Memory B cell (primary cell): ENCODE measurements around the gene LINS1.
A peak's percentile ranks its signal among the peaks of the same experiment; 100 is the strongest.

Source experiments
- ATAC-seq: fragments of 150-1000 bp; cut with Tn5 transposase; 2 replicates; pipeline ENCODE4 v1.10.0; 2021; ENCODE audit warnings: low read depth, mild to moderate bottlenecking, moderate library complexity
- DNase-seq, 2 donors: peaks; one replicate each; pipeline ENCODE4 v3.0.0; 2022; ENCODE audit warnings: low spot score in 2 of 2
- H3K27ac Mint-ChIP-seq: one replicate; pipeline ENCODE4 v1.8.0; 2022; ENCODE audit warnings: mild to moderate bottlenecking, moderate library complexity, mixed read lengths
- H3K27me3 Mint-ChIP-seq: one replicate; pipeline ENCODE4 v1.8.0; 2022; ENCODE audit warnings: mixed read lengths
- H3K36me3 Mint-ChIP-seq: one replicate; pipeline ENCODE4 v1.8.0; 2022; ENCODE audit warnings: mild to moderate bottlenecking, mixed read lengths
- H3K4me1 Mint-ChIP-seq: one replicate; pipeline ENCODE4 v1.8.0; 2022; ENCODE audit warnings: mixed read lengths
- H3K4me3 Mint-ChIP-seq: one replicate; pipeline ENCODE4 v1.8.0; 2022; ENCODE audit warnings: mild to moderate bottlenecking, moderate library complexity, mixed read lengths
- H3K9me3 Mint-ChIP-seq: one replicate; pipeline ENCODE4 v1.8.0; 2022; ENCODE audit warnings: mixed read lengths

LINS1 gene

DNA sequence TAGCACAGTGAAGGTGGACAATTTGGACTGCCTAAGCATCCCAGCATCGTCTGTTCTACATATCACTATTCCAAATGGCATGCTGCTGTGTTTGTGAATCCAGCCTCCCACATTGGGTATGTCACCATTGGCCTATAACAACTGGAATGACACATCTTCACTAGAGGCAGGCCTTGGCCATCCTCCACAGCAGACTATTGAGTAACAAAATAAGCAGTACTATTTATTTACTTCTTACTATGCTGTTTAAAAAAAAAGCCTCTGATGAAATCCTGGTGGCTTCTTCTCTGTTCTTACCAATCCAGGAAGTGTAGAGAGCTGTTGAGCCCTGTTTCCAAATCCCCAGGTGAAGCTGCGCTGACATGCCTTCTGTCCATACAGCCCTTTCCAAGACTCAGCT, 42.7 kb downstream of the LINS1 start:
- Mint-ChIP-seq H3K9me3 (no peaks in the 10 kb centered on the region), H3K36me3 (peaks cover 20% of the 10 kb centered on the region), H3K4me3 (no peak overlapping the region), H3K27ac (no peak overlapping the region), H3K4me1 (no peaks in the 10 kb centered on the region), H3K27me3 (no peaks in the 10 kb centered on the region)
- DNase-seq = no peak
- ATAC-seq = no peak

DNA sequence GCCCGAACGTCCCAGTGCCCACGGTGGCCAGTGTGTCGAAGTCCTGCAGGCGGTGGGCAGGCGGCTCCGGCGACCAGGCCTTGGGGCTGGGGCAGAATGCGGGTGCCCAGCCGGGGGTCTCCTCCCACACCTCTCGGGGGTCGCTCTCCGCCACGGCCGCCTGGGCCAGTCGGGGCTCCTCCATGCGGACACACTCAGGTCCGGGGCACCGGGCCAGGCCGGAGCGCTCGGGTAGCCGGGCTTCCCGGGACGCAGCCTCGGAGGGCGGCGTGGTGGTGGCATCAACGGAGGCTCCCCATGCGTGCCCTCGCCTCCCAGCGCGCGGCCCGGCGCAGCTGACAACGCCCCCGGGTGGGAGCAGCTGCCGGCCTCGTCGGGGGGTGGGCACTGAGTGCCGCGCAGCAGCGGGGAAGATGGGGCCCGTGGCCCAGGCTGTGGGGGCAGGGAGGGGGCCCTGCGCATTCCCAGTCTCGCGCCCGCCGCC, 43.2 kb downstream of the LINS1 start:
- Mint-ChIP-seq H3K27ac (no peak overlapping the region), H3K27me3 (no peaks in the 10 kb centered on the region), H3K36me3 (peaks cover 23% of the 10 kb centered on the region), H3K4me1 (no peaks in the 10 kb centered on the region), H3K4me3 (no peak overlapping the region), H3K9me3 (no peaks in the 10 kb centered on the region)
- ATAC-seq (no peak), DNase-seq (no peak)

DNA sequence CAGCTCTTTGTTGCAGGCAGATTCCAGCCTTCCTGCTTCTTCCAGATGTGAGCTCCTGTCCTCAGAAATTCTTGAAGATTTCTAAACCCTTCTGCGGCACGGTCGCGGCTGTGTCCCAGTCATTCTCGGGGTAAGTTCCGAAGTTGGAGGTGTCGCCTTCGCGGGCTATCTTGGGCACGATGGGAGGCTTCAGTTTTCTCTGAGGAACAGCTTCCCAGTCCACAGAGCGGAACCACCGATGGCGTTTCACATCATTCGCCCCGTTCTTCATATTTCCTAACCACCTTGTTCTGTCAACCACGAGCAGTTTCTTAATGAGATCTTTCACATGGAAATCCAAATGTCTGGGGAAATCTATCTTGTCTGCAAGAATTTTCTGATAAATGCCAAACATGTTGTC, 48.5 kb downstream of the LINS1 start:
- ATAC-seq (no peak), DNase-seq (no peak)
- Mint-ChIP-seq H3K9me3 (no peaks in the 10 kb centered on the region), H3K27me3 (no peaks in the 10 kb centered on the region), H3K4me1 (no peaks in the 10 kb centered on the region), H3K4me3 (no peak overlapping the region), H3K27ac (no peak overlapping the region), H3K36me3 (peaks cover 11% of the 10 kb centered on the region)

DNA sequence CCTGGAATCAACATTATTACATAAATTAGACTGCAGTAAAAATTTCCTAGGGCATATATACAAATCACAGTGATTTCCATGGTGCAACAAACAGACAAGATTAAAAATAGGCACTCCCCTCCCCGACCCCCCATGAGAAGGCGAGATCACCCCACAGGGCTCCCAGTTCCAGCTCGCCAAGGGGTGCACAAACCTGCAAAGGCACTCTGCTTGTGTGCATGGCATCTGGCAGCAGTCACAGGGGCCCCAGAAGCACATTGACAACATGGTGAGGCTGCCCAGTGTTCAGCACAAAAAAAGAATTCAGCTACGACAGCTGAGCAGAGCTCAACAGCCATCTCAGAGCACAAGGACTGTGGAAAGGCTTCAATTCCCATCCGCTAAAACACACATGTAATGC, 54.0 kb downstream of the LINS1 start:
- DNase-seq (no peak), ATAC-seq (no peak)
- H3K9me3 Mint-ChIP-seq = no peaks in the 10 kb centered on the region
- H3K27ac Mint-ChIP-seq = no peak overlapping the region
- H3K27me3 Mint-ChIP-seq = no peaks in the 10 kb centered on the region
- no peak overlapping the region for H3K4me3 Mint-ChIP-seq
- H3K36me3 Mint-ChIP-seq = peaks cover under 1% of the 10 kb centered on the region
- no peaks in the 10 kb centered on the region for H3K4me1 Mint-ChIP-seq

DNA sequence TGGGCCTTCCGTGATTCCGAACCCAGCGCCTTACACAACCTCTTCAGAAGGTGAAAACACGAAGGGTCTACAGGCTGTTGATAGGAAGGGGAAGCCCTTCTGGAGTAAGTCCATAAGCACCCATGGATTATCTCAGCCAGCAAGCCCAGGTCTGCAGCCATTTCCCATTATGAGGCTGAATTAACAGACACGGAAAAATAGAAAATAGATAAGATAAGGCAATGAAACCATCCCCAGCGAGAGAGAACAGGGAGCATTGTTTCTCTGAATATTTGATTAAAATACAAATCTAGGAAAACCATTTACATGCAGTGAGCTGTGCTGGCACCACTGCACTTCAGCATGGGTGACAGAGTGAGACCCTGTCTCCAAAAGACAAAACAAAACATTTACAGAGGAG, 57.0 kb downstream of the LINS1 start:
- Mint-ChIP-seq H3K27ac (no peak overlapping the region), H3K9me3 (no peaks in the 10 kb centered on the region), H3K4me1 (no peaks in the 10 kb centered on the region), H3K36me3 (no peaks in the 10 kb centered on the region), H3K4me3 (no peak overlapping the region), H3K27me3 (no peaks in the 10 kb centered on the region)
- no peak for DNase-seq
- ATAC-seq = no peak

DNA sequence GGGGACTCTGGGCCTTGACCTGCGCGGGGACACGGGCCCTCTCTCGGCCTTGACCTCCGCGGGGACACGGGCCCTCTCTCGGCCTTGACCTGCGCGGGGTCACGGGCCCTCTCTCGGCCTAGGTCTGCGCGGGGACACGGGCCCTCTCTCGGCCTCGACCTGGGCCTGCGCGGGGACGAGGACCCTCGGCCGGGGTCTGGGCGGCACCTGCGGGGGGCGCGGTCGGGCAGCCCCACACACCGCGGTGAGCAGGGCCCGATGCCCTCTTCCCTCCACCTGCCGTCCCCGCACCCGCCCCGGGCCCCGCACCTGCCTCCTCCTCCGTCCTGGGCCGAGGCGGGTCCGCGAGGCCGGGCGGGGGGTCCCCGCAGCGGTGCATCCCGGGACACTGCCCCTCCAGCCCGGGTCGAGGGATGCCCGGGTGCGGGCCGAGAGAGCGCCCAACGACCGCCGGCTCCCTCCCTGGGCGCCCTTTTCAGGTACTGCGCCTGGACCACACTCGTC, 57.6 kb downstream of the LINS1 start:
- ATAC-seq = no peak

DNA sequence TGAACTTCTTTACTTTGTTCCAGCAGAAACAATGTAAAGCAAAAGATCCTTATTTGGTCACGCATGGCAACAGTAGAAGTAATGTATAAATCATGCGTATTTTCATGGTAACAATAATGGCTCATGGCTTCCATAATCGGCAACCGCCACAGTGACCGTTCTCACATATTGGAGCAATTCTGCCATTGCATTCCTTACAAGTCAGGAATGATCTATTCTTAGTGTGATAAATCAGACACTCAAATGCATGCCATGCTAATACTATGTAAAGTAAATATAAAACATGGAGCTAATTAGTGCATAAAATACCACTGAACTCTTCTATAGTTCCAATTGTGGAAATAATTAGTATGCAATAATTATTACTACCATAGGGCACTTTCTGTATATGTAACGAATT, 59.7 kb downstream of the LINS1 start:
- no peaks in the 10 kb centered on the region for H3K27me3 Mint-ChIP-seq
- no peak for DNase-seq
- no peak overlapping the region for H3K27ac Mint-ChIP-seq
- no peak overlapping the region for H3K4me3 Mint-ChIP-seq
- peaks cover 10% of the 10 kb centered on the region for H3K36me3 Mint-ChIP-seq
- ATAC-seq = no peak
- no peaks in the 10 kb centered on the region for H3K9me3 Mint-ChIP-seq
- peaks cover 5% of the 10 kb centered on the region for H3K4me1 Mint-ChIP-seq

More for the DNA sequence above, 57.6 kb downstream of the LINS1 start:
- H3K36me3 Mint-ChIP-seq = no peaks in the 10 kb centered on the region
- no peaks in the 10 kb centered on the region for H3K4me1 Mint-ChIP-seq
- no peak for DNase-seq
- no peak overlapping the region for H3K4me3 Mint-ChIP-seq
- no peaks in the 10 kb centered on the region for H3K9me3 Mint-ChIP-seq
- H3K27ac Mint-ChIP-seq = no peak overlapping the region
- H3K27me3 Mint-ChIP-seq = no peaks in the 10 kb centered on the region

DNA sequence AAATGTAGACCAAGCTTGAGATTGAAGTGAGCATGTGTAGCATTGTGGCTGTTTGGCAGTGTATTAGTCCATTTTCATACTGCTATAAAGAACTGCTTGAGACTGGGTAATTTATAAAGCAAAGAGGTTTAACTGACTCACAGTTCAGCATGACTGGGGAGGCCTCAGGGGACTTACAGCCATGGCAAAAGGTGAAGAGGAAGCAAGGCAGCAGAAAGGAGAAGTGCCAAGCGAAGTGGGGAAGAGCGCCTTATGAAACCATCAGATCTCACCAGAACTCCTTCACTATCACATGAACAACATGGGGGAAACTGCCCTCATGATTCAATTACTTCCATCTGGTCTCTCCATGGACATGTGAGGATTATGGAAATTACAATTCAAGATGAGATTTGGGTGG, 64.7 kb downstream of the LINS1 start:
- no peaks in the 10 kb centered on the region for H3K9me3 Mint-ChIP-seq
- no peak overlapping the region for H3K4me3 Mint-ChIP-seq
- peak overlapping the region; percentile 10 for H3K27ac Mint-ChIP-seq
- ATAC-seq = peak; percentile 100
- peaks cover 5% of the 10 kb centered on the region for H3K27me3 Mint-ChIP-seq
- peak; percentile 23 to 44 for DNase-seq
- peaks cover 13% of the 10 kb centered on the region for H3K4me1 Mint-ChIP-seq
- peaks cover 11% of the 10 kb centered on the region for H3K36me3 Mint-ChIP-seq

DNA sequence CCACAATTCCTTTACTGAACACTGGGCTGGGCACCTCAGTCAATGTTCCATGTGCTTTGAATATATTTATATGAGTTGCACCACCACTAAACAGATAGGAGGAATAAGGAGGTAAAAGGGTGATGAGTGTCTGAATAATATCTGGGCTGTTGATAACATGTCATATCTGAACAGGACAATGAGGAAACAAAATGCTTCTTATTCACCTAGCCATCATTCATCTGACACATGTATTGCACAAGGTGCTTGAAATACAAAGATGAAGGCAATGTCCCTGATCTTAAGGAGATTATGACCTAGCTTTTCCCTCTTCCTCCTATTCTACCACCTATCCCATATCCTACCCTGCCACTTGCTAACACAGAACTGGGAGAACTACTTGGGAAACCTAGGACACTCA, 65.3 kb downstream of the LINS1 start:
- no peak overlapping the region for H3K4me3 Mint-ChIP-seq
- H3K9me3 Mint-ChIP-seq = no peaks in the 10 kb centered on the region
- no peak overlapping the region for H3K27ac Mint-ChIP-seq
- peaks cover 13% of the 10 kb centered on the region for H3K4me1 Mint-ChIP-seq
- peaks cover 5% of the 10 kb centered on the region for H3K27me3 Mint-ChIP-seq
- peaks cover 11% of the 10 kb centered on the region for H3K36me3 Mint-ChIP-seq
- ATAC-seq (no peak), DNase-seq (no peak)

DNA sequence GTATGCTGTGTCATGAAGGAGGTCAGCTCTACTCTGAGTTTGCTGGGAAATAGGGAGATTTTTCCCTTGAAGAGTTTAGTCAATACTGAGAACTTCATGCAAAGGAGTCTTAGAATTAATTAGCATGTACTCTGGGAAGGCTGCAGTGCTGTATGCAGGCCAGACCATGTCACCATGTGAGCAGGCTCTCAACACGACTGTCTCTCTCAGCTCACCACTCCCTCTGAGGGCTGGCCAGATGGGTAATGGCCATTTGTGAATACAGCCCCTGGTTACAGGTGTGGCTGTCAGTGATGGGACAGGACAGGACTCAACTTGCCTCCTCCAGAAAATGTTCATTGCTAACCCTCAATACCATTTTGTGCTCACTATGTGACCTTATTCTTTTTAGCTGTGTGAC, 68.1 kb downstream of the LINS1 start:
- no peak for DNase-seq
- peaks cover 8% of the 10 kb centered on the region for H3K36me3 Mint-ChIP-seq
- H3K9me3 Mint-ChIP-seq = no peaks in the 10 kb centered on the region
- no peak overlapping the region for H3K27ac Mint-ChIP-seq
- H3K4me1 Mint-ChIP-seq = peaks cover 13% of the 10 kb centered on the region
- peaks cover 5% of the 10 kb centered on the region for H3K27me3 Mint-ChIP-seq
- no peak overlapping the region for H3K4me3 Mint-ChIP-seq
- ATAC-seq = no peak

DNA sequence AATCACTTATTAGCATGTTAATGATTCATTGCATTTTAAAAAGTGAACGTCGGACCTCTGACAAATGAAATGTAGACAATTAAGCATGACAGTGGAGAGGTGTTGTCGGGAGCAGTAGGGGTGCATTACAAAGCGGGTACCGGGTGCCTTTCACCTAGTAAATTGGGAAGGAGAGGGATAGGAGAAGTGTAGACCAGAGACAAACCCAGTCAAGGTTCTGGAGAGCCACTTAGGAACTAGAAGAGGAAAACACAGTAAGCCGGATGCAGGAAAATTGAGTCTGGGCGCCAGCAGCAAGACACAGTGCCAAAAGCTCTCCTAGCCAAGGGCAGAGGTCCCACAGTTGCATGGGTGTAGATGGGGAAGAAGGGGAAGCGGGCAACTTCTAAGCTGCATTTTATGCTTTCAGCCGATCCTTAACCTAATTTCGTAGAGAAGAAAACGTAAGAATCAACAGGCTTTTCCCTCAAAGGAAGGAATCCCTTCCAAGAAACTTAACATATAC, 70.1 kb downstream of the LINS1 start:
- no peak overlapping the region for H3K4me3 Mint-ChIP-seq
- H3K27me3 Mint-ChIP-seq = peaks cover 7% of the 10 kb centered on the region
- peaks cover 4% of the 10 kb centered on the region for H3K36me3 Mint-ChIP-seq
- peaks cover 4% of the 10 kb centered on the region for H3K4me1 Mint-ChIP-seq
- H3K27ac Mint-ChIP-seq = no peak overlapping the region
- DNase-seq (no peak), ATAC-seq (no peak)
- H3K9me3 Mint-ChIP-seq = no peaks in the 10 kb centered on the region

DNA sequence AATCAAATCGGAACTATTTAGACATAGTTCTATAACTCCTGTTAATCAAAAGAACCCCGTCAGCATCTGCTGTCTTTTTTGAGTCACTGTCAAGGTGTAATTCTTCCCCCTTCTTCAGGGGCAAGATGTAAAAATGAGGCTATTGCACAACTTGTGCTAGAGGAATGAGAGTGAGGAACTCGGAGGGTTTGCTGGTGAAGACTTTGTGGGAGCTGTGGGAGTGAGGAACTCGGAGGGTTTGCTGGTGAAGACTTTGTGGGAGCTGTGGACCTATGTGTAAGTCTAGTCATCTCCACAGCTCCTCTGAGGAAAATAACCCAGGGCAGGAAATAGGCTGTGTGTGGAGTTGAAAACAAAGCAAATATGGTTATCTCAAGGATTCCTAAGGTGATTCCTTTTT, 70.8 kb downstream of the LINS1 start:
- Mint-ChIP-seq H3K4me1 (no peaks in the 10 kb centered on the region), H3K36me3 (peaks cover 4% of the 10 kb centered on the region), H3K27ac (no peak overlapping the region), H3K4me3 (no peak overlapping the region), H3K9me3 (no peaks in the 10 kb centered on the region), H3K27me3 (peaks cover 7% of the 10 kb centered on the region)
- no peak for DNase-seq
- no peak for ATAC-seq

DNA sequence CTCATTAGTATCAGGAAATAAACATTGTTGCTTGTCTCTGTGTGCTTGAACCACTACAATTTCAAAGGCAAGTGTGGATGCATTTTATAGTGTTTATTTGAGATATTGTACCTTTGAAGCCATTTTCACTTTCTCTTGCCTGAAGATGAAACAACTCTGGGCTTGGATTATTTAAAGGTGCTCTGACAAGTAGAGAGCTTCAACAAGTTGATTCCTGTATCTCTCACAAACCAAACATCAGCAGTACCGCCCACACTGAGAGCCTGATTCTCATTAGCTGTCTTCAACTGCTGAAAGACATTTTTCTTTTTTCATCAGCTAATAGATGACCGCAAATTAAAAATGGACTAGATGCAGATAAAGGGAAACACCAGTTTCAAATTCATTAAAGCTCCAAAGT, 72.4 kb downstream of the LINS1 start:
- no peak overlapping the region for H3K27ac Mint-ChIP-seq
- no peak overlapping the region for H3K4me3 Mint-ChIP-seq
- DNase-seq = no peak
- peaks cover 7% of the 10 kb centered on the region for H3K27me3 Mint-ChIP-seq
- no peak for ATAC-seq
- no peaks in the 10 kb centered on the region for H3K9me3 Mint-ChIP-seq
- peaks cover 4% of the 10 kb centered on the region for H3K36me3 Mint-ChIP-seq
- no peaks in the 10 kb centered on the region for H3K4me1 Mint-ChIP-seq

DNA sequence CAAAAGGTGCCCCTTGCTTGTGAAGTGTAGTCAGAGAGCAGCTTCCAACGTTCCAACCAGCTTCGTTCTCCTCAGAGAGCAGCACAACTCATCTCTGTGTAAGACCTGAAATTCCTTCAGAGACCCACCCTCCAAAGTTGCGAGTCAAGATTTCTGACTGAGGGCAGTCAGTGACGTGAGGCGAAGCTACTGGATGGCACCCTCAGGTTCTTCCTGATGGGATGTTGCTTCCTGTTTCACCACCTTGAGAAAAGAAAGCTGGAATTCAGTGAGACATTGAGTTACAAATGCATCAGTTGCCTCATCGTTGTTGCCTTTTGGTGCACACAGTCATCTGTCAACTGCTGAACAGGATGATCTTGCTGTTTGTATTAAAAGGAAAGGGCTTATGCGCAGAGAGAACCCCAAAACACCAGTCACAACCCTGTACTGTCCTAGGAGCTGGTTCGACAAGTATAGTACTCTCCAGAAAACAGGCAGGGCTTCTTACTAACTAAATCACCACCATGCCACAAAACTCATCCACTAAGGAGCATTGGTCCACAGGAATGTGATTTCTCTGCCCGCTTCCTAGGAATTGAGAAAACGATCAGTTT, 73.1 kb downstream of the LINS1 start, which contains the start of gene CERS3:
TSS of gene CERS3 (minus strand) at position 118 of the 596 bp plus-strand sequence. CDS start 27,101 bp downstream, outside the sequence.
- no peak within 1 kb of the TSS for H3K4me3 Mint-ChIP-seq
- no peak within 1 kb of the TSS for H3K27ac Mint-ChIP-seq
- H3K36me3 Mint-ChIP-seq = peaks cover 4% of the 10 kb centered on the region
- no peak for DNase-seq
- no peaks in the 10 kb centered on the region for H3K9me3 Mint-ChIP-seq
- peaks cover 7% of the 10 kb centered on the region for H3K27me3 Mint-ChIP-seq
- ATAC-seq = no peak
- no peaks in the 10 kb centered on the region for H3K4me1 Mint-ChIP-seq

DNA sequence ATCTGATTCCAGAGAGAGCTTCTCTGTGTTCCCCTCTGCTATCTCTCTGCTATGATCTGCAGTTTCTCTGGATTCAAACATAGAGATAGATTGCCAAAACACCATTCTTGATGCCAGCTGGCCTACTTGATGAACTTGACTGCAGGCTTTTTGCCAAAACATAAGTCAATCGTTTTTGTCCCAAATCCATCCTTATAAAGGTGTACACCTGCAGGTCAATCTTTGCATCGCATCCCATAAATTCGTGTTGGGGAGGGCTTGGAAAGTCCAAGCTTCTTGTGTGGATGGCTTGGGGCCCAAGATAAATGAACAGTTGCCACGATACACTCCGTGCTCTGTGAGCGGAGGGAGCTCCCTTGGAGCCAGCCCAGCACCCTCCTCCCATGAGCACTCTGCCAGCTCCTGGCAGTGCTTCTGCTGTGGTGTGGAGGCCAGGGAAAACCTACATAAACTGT, 75.9 kb downstream of the LINS1 start:
- ATAC-seq = no peak
- H3K36me3 Mint-ChIP-seq = peaks cover 7% of the 10 kb centered on the region
- peaks cover 3% of the 10 kb centered on the region for H3K9me3 Mint-ChIP-seq
- no peak for DNase-seq
- H3K4me3 Mint-ChIP-seq = no peak overlapping the region
- H3K4me1 Mint-ChIP-seq = no peaks in the 10 kb centered on the region
- no peak overlapping the region for H3K27ac Mint-ChIP-seq
- H3K27me3 Mint-ChIP-seq = peaks cover 2% of the 10 kb centered on the region
